HG02610 (cell line): ENCODE measurements around the gene WNK4.
"Not testable (repeated sequence)": the region's sequence is repeated elsewhere in the genome, so short reads cannot be mapped to it uniquely, and the experiment has no call there.

ENCODE experiments used
- ATAC-seq: cut with Tn5 transposase; IDR thresholded peaks from one replicate; pipeline ENCODE4 v1.9.1; 2021; ENCODE audit warnings: mild to moderate bottlenecking, moderate library complexity; ENCODE audit not compliant: unreplicated experiment

WNK4 gene

DNA sequence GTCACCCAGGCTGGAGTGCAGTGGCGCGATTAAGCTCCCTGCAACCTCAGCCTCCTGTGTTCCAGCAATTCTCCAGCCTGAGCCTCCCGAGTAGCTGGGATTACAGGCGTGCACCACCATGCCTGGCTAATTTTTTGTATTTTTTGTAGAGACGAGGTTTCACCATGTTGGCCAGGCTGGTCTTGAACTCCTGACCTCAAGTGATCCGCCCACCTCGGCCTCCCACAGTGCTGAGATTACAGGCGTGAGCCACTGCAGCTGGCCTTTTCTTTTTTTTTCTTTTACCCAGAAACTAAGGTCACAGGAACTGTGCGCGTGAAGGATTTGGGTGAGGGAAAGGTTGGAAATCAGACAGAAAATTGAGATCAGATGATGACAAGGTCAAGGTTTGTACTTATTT lies 10.4 kb upstream of the WNK4 start:
- not testable (repeated sequence) for ATAC-seq

DNA sequence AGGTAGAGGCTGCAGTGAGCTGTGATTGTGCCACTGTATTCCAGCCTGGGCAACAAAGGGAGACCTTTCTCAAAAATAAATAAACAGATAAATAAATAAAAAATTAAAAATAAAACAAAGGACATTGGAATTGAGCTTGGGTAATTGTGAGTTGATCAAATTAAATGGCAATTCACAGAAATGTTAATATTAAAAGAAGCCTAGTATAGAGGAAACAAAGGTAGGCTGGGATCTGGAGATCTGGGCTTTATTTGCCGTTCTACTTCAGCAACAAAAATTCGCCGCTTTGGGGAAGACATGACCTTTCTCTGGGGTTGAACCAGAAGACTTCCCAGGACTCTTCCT lies 7.5 kb upstream of the WNK4 start:
- ATAC-seq, result no peak

DNA sequence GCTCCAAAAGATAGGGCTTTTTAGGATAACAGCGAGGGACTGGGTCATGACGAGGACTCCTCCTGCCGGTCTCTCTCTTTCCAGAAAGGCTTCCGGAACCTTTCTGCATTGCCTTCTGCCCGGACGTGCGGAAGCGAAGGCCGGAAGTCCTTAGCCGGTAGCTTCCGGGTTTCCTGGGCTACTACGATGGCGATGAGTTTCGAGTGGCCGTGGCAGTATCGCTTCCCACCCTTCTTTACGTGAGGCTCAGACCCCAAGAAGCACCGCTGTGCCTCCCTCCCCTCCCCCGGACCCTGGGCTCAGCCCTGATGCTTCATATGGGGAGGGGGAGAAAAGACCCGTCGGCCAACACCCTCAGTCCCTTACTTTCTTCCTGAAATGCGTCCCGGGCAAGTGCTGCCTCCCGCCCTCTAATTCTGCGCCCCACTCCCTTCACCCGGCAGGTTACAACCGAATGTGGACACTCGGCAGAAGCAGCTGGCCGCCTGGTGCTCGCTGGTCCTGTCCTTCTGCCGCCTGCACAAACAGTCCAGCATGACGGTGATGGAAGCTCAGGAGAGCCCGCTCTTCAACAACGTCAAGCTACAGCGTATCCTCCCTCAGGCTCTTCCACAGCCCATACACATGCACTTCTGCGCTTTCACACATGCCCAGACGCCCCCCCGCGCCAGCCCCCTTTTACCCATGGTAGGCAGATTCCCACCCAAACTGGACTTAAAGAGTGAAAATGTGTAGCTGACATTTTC lies 6.9 kb upstream of the WNK4 start, which contains the start of gene VPS25:
Gene VPS25, plus strand, starts transcription at position 160 of the 746 bp plus-strand sequence. Its CDS starts 27 bp downstream, at position 187.
- ATAC-seq, result no peak

DNA sequence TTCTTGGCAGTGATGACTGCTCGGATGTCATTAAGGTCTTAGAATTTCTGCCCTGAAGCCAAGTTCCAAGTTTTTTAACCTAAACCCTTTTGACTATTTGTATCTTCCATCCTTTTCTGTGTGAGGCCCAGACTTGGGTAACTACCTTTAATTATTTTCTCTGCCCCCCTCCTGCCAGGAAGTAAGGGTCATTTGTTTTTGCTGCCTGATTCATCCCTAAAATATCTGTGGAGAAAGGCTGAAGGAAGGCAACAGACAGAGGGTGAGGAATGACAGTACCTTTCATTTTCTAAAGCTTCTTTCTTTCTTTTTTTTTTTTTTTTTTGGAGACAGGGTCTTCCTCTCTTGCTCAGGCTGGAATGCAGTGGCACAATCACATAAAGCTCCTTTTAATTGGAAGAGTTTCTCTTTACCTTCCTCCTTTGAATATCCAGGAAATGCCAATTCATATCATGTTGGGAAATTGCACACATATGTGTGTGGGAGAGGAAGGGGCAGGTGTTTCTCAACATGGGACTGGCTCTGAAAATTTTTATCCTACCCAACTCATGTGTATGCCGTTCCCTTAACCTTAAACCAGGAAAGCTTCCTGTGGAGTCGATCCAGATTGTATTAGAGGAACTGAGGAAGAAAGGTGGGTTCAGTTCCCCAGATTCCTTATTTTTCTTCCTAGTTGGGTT lies 6.2 kb upstream of the WNK4 start:
- ATAC-seq, result no peak

DNA sequence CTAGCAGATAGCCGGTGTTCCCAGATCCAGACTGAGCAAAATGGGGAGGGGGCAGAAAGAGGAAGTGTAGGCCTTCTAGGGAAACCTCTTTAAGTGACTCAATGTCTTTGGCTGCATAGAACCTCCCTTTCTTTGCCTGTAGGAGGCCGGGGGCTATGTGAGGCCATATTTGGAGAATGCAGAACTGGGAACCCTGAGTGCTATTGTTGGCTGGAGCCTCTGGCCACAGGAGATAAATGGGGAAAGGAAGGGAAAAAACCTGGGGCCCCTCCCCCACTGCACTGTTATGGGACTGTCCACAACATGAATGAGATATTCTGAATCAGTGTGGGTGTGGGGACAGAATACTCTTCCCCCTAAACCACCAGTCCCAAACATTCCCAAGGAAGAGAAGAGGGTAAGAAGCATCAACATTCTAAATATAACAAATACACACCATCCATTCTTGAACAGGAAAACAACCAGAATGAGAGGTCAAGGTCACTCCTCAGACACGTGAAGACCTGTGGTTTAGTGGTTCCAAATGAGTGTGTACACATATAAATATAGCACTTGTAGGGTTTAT lies 4.8 kb upstream of the WNK4 start:
- no peak for ATAC-seq

DNA sequence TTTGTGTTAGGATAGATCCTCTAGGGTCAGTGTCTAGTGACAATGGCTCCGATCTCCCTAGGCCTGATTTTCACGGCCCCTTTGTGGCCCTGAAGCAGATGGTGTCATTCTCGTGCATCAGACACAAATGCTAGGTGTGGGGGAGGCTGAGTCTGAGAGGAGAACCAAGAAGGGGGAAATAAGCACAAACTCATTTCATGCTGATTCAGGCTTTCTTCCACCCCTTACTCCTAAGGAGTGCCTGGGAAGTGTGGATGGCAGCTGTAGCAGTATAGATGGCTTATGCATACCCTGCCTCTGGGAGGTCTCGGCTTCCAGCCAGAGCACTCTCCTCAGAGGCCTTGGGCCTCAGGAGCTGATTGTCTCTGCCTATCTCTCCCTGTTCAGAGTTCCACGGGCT lies 1.8 kb upstream of the WNK4 start:
- no peak for ATAC-seq

DNA sequence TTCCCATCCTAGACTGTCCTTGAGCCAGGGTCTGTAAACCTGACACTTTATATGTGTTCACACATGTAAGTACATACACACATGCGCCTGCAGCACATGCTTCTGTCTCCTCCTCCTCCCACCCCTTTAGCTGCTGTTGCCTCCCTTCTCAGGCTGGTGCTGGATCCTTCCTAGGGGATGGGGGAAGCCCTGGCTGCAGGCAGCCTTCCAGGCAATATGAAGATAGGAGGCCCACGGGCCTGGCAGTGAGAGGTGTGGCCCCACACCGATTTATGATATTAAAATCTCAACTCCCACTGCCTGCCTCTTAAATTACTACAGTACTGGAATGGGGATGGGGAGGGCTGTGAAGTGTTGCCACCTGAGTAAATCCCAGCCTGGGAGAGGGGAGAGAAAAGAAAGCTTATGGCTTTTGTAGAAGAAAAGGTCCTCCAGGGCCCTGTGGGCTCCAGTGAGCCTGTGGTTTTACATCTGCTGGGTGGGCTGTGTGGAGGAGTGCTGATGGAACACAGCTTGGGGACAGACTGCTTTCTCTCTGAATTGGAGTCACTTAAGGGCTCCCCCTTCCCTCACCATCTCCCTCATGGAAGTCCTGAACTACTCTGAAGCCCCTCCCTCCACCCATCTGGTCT lies 990 bp upstream of the WNK4 start:
- ATAC-seq, result no peak

DNA sequence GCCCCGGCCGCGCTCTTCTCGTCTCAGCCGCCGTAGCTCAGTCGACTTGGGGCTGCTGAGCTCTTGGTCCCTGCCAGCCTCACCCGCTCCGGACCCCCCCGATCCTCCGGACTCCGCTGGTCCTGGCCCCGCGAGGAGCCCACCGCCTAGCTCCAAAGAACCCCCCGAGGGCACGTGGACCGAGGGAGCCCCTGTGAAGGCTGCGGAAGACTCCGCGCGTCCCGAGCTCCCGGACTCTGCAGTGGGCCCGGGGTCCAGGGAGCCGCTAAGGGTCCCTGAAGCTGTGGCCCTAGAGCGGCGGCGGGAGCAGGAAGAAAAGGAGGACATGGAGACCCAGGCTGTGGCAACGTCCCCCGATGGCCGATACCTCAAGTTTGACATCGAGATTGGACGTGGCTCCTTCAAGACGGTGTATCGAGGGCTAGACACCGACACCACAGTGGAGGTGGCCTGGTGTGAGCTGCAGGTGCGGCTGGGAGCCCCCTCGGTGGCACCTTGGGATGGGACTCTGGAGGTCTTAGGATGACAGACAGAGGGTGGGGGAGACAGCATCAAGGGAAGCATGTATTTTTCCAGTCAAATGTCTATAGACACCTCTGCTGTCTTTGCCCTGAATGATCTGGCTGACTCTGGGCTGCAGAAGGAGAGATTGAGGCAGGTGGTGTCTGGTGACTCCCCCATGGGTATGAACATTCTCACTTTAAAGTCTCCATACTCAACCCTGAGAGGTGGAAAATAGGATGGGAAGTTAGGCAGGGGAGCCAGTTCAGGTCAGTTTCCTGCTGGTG lies 635 bp downstream of the WNK4 start:
- ATAC-seq, result no peak

DNA sequence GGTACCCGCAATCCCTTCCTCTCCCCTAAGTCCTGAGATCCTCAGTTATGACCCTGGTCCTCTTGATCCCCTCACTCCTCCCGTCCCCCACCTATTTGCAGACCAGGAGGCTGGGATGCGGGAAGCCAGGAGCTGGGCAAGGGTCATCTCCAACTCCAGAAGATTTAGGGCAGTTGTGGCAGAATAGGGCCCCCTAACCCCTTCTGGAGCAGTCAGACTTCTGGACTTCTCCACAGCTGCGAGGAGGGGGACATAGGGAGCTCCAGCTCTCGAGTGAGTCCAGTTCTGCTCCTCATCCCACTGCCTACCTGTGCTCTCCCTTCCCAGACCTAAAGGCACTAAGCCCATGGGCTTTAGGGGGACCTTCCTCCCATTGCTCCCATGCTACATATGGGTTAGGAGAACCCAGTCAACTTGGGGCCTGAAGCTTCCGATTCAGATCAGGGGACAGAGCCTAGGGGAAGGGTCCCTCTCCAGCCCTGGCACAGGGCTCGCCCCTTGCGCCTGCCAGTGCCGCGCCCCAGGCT lies 1.3 kb downstream of the WNK4 start:
- no peak for ATAC-seq

DNA sequence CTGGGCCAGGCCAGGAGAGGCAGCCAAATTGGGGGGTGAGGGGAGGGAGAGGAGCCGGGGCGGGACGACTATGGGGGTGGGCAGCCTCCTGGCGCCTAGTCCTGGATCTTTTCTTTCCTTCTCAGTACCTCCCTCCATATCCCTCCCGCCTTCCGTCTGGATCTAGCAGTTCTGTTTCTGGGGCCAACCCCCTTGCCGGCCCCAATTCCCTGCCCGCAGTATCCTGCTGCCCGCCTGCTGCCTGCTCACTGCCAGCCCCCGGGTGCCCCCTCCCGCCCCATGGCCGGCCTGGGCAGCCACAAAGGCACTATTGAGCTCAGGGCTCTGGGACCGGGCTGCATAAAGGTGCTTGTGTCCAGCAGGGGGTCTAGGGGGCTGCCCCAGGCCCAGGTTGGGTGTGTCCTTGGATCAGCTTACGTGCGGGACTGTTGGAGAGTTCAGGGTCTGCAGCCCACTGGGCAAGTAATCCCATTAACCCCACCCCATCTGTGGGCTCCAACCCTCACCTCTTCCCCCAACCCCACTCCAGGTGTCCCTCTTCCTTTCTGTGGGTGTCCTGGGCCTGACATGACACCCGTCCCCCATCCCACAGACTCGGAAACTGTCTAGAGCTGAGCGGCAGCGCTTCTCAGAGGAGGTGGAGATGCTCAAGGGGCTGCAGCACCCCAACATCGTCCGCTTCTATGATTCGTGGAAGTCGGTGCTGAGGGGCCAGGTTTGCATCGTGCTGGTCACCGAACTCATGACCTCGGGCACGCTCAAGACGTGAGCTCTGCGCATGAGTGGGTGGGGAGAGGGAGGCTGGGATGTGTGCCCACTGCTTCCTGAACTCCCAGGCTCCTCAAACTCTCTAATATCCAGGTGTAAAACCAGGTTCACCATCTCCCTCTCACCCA lies 2.0 kb downstream of the WNK4 start:
- ATAC-seq, result no peak

DNA sequence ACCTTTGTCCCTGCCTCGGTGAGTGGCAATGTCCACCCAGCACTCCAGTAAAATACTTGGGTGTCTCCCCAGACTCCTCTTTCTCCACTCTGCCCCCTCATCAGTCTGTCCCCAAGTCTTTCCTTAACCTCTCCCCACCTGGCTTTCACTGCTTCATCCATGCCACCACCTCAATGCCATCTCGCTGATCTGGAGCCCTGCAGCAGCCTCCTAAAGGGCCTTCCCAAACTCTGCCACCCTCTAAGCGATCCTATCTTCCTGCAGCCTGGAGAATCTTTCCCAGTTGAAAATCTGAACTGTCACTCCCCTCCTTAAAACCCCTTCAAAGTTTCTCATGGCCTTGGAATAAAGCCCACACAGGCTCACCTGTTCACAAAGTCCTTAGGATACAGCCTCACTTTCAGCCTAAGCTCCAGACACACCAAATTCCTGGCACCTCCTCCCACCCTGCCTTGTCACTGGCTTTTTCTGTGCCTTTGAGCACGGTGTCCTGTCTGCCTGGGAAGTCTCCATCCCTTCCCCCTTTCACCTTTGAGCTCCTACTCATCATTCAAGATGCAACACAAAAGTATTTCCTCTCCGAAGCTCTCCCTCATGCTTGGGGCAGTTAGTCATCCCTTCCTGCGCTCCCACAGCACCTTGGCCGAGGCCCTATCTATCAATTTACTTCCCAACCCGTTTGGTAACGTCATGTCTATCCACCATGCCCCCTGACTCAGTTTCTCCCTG lies 2.8 kb downstream of the WNK4 start:
- no peak for ATAC-seq

DNA sequence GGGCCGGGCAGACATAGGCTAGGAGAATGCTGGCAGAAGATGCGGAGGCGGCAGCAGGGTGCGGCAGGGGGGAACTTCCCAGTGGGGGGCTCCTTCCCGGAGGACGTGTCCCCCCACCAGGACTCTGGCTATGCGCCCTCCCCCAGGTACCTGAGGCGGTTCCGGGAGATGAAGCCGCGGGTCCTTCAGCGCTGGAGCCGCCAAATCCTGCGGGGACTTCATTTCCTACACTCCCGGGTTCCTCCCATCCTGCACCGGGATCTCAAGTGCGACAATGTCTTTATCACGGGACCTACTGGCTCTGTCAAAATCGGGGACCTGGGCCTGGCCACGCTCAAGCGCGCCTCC lies 3.4 kb downstream of the WNK4 start:
- no peak for ATAC-seq

DNA sequence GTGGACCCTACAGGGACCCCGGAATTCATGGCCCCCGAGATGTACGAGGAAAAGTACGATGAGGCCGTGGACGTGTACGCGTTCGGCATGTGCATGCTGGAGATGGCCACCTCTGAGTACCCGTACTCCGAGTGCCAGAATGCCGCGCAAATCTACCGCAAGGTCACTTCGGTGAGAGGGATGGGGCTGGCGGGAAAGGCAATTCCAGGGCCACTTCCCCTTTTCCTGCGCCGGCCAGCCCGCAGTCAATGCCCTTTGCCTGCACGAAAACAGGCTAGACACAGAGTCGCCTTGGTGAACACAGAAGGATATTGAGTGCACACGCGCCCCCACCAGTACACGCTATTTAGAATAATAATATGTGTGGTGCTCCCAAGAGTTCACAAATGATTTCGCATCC lies 4.0 kb downstream of the WNK4 start:
- no peak for ATAC-seq

DNA sequence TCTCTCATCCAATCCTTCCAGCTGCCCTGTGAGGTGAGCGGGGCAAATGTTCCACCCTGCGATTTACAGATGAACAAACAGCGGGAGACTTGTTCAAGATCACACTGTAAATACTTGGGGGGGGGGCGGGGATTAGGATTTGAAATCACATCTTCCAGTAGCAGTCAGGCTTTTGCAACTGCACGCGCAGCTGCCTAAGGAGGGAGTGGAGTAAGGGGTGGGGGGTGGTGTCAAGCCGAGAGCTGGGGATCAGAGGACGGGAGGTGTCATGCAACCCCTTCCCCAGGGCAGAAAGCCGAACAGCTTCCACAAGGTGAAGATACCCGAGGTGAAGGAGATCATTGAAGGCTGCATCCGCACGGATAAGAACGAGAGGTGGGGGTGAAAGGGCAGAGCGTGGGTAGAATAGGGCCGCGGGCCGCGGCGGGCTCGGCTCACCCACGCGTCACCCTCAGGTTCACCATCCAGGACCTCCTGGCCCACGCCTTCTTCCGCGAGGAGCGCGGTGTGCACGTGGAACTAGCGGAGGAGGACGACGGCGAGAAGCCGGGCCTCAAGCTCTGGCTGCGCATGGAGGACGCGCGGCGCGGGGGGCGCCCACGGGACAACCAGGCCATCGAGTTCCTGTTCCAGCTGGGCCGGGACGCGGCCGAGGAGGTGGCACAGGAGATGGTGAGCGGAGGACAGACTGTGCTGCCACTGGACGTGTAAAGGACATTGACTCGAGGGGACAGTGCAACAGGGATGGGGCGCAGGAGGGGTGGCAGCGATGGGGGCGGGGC lies 4.6 kb downstream of the WNK4 start:
- no peak for ATAC-seq

DNA sequence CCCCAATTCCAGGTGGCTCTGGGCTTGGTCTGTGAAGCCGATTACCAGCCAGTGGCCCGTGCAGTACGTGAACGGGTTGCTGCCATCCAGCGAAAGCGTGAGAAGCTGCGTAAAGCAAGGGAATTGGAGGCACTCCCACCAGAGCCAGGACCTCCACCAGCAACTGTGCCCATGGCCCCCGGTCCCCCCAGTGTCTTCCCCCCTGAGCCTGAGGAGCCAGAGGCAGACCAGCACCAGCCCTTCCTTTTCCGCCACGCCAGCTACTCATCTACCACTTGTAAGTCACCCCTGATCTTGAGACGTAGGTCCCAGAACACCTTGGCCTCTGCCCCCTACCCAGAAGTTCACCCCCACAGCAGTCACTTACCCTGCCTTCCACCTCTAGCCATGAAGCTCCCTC lies 6.9 kb downstream of the WNK4 start:
- no peak for ATAC-seq

DNA sequence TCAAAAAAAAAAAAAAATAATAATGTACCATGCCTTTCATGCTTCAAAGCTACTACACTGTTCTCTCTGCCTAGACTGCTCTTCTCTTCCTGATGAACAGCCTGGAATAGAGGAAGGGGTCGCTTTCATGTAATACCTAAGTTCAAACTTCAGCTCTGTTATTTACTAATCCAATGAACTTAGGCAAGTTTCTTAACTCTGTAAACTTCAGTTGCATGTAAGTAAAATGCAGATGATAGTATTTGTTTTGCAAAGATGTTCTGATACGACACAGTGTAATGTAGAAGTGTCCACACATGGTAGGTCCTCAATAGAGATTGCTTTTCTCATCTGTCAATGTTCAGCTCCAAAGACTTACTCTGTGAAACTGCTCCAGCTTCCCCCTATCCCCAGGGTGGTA lies 11.5 kb downstream of the WNK4 start:
- ATAC-seq, result no peak

DNA sequence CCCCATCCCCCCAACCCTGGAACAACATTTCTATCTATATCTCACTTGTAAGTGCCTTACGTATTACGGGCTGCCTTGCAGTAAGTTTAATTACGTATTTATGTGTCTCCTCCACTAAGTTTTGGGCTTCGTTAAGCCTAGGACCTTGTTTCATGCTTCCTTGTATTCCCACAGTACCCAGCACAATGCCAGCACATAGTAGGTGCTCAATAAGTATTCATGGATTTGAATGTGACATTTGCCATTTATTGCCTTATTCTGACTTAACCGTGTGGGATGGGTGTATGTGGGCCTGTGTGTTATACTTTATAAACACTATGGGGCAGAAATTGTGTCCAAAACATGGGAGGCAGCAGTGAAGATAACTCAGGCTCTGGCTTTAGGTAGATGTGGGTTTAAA lies 12.1 kb downstream of the WNK4 start:
- no peak for ATAC-seq

DNA sequence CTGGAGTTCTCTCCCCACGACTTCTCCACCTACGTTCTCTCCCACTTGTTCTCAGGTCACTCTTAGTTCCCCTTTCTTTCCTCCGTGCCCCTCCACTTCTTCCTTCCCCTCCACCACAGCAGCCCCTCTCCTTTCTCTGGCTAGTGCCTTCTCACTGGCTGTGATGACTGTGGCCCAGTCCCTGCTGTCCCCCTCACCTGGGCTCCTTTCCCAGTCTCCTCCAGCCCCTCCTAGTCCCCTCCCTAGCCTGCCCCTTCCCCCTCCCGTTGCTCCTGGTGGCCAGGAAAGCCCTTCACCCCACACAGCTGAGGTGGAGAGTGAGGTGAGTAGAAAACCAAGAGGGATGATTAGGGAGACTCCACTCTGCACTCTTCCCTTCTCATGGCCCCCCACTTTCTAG lies 14.7 kb downstream of the WNK4 start:
- no peak for ATAC-seq

DNA sequence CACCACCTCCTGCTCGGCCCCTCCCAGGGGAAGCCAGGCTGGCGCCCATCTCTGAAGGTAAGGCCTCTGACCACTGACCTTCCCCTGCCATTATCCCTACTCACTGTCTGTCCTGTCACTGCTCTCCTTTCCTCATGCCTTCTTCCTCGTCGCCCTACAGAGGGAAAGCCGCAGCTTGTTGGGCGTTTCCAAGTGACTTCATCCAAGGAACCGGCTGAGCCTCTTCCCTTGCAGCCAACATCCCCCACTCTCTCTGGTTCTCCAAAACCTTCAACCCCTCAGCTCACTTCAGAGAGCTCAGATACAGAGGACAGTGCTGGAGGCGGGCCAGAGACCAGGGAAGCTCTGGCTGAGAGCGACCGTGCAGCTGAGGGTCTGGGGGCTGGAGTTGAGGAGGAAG lies 15.1 kb downstream of the WNK4 start:
- no peak for ATAC-seq
